HepG2 (cell line): ENCODE measurements around the gene SCN9A. TPM values are rescaled to one million over a fixed set of nuclear protein-coding genes. Genes with fewer than 3 reads are reported as not detected.

ENCODE experiments used
- AKNA ChIP-seq: sonication (generic); formaldehyde crosslinking; IDR thresholded peaks from 2 replicates; pipeline ENCODE4 v1.4.0; 2020; ENCODE audit warnings: missing genetic modification reagents, borderline replicate concordance
- CBX2 ChIP-seq, 2 experiments: fragments of 200-600 bp in 1 of 2; sonication (generic); formaldehyde crosslinking in 1 of 2; IDR thresholded peaks; 2 replicates each; pipeline versions ENCODE4 v1.7.0 to v1.8.1; 2018 to 2022; ENCODE audit warnings: low read depth in 2 of 2, low read length in 1 of 2, mild to moderate bottlenecking in 1 of 2, missing genetic modification reagents in 1 of 2
- CHCHD3 ChIP-seq: sonication (generic); formaldehyde crosslinking; IDR thresholded peaks from 2 replicates; pipeline ENCODE4 v1.8.0; 2022; ENCODE audit warnings: mild to moderate bottlenecking, missing genetic modification reagents, moderate library complexity
- CTCF ChIP-seq: sonication (generic); formaldehyde crosslinking; IDR thresholded peaks from 2 replicates; pipeline ENCODE4 v1.5.0; 2020; ENCODE audit warnings: mild to moderate bottlenecking, missing genetic modification reagents, moderate library complexity
- HDAC6 ChIP-seq: fragments of 200-600 bp; sonication (generic); IDR thresholded peaks from 2 replicates; pipeline ENCODE4 v1.7.0; 2017; ENCODE audit warnings: mild to moderate bottlenecking, antibody characterized with exemption, low read length, low read depth
- HIVEP1 ChIP-seq: sonication (generic); formaldehyde crosslinking; IDR thresholded peaks from 2 replicates; pipeline ENCODE4 v1.4.0; 2020; ENCODE audit warnings: mild to moderate bottlenecking, missing genetic modification reagents
- HNRNPH1 ChIP-seq: fragments of 200-400 bp; formaldehyde crosslinking; optimal IDR thresholded peaks from 2 replicates; pipeline ENCODE3; 2017; ENCODE audit warnings: mild to moderate bottlenecking, low read depth, low read length
- JARID2 ChIP-seq: sonication (generic); formaldehyde crosslinking; IDR thresholded peaks from 2 replicates; pipeline ENCODE4 v1.8.1; 2023; ENCODE audit warnings: missing genetic modification reagents, inconsistent platforms; ENCODE audit not compliant: insufficient replicate concordance
- NCOA1 ChIP-seq: sonication (generic); formaldehyde crosslinking; IDR thresholded peaks from 2 replicates; pipeline ENCODE4 v1.9.0; 2021; ENCODE audit warnings: missing genetic modification reagents
- PHB2 ChIP-seq: fragments of 450-650 bp; IDR thresholded peaks from 2 replicates; pipeline ENCODE4 v1.6.1; 2018; ENCODE audit not compliant: partially characterized antibody
- PRDM4 ChIP-seq: sonication (generic); formaldehyde crosslinking; IDR thresholded peaks from 2 replicates; pipeline ENCODE4 v1.9.0; 2021; ENCODE audit warnings: missing genetic modification reagents, borderline replicate concordance
- PREB ChIP-seq: sonication (generic); formaldehyde crosslinking; IDR thresholded peaks from 2 replicates; pipeline ENCODE4 v1.4.0; 2020; ENCODE audit warnings: missing genetic modification reagents
- RFXANK ChIP-seq: IDR thresholded peaks from 2 replicates; pipeline ENCODE4 v1.6.1; 2016
- TCF7 ChIP-seq: sonication (generic); IDR thresholded peaks from 2 replicates; pipeline ENCODE4 v1.6.1; 2016; ENCODE audit warnings: antibody characterized with exemption, low read depth
- WIZ ChIP-seq: sonication (generic); formaldehyde crosslinking; IDR thresholded peaks from 2 replicates; pipeline ENCODE4 v1.5.1; 2020; ENCODE audit warnings: mild to moderate bottlenecking, missing genetic modification reagents
- ZFP37 ChIP-seq: sonication (generic); formaldehyde crosslinking; IDR thresholded peaks from 2 replicates; pipeline ENCODE4 v1.4.0; 2020; ENCODE audit warnings: missing genetic modification reagents, borderline replicate concordance
- ZNF44 ChIP-seq: sonication (generic); formaldehyde crosslinking; IDR thresholded peaks from 2 replicates; pipeline ENCODE4 v1.5.1; 2020; ENCODE audit warnings: mild to moderate bottlenecking, missing genetic modification reagents
- ZNF577 ChIP-seq: sonication (generic); formaldehyde crosslinking; IDR thresholded peaks from 2 replicates; pipeline ENCODE4 v1.4.0; 2020; ENCODE audit warnings: mild to moderate bottlenecking, low read depth, missing genetic modification reagents, borderline replicate concordance
- ZSCAN25 ChIP-seq: sonication (generic); formaldehyde crosslinking; IDR thresholded peaks from 2 replicates; pipeline ENCODE4 v1.8.0; 2022; ENCODE audit warnings: mild to moderate bottlenecking, missing genetic modification reagents
- polyA plus RNA-seq, 8 experiments: library from polyadenylated mRNA; depleted of rRNA in 3 of 8; stranded (reverse) in 7 of 8; unstranded in 1 of 8; fragments of >200 nt; fragmentation: Illumina TruSeq in 4 of 8; extraction: Trizol in 4 of 8; gene quantifications; 2 replicates each; pipeline versions ENCODE4 v1.2.1 to v1.2.3, GENCODE V29; 2011 to 2016; ENCODE audit warnings: low read depth in 4 of 8, missing spikeins in 1 of 8, mixed read lengths in 1 of 8; ENCODE audit not compliant: insufficient read depth in 1 of 8
- total RNA-seq, 5 experiments: library from RNA; depleted of rRNA; stranded (reverse); fragments of >200 nt; fragmentation: Illumina TruSeq; extraction: Trizol; gene quantifications; 2 replicates each; pipeline ENCODE4 v1.2.3, GENCODE V29; 2016; ENCODE audit warnings: low read depth in 1 of 5

The SCN9A gene
- total and polyA plus RNA-seq, 2 of the 13 experiments (the other 11 are each of a cell fraction or from before 2014, with no cell fraction given) = 15.3 to 24.3 TPM

GRCh38 chr2:166375736-166376487 lies at the start of gene SCN9A (continued):
- TF ChIP-seq AKNA = 0 out of 2 replicates have a peak, but pooled peaks have one; percentile 59
- no peak for TF ChIP-seq HDAC6
- peak; percentile 40; the same call in 1 of the 2 replicates for TF ChIP-seq ZSCAN25 (CRISPR knock-in tag)
- TF ChIP-seq TCF7 = peak; percentile 18; the same call in 1 of the 2 replicates
- no peak for TF ChIP-seq PHB2
- TF ChIP-seq HIVEP1 (CRISPR knock-in tag) = peak; percentile 63; the same call in 1 of the 2 replicates
- no peak for TF ChIP-seq PREB (CRISPR knock-in tag)
- TF ChIP-seq CBX2 (IDR thresholded peaks at IDR 0.05; ENCODE audit: low read depth, low read length) = no peak
- TF ChIP-seq CBX2 (CRISPR knock-in tag; IDR thresholded peaks at IDR 0.05; ENCODE audit: low read depth) = 0 out of 2 replicates have a peak, but pooled peaks have one; percentile 25
- TF ChIP-seq NCOA1 (CRISPR knock-in tag) = no peak
- no peak for TF ChIP-seq ZNF577 (CRISPR knock-in tag)
- peak; percentile 85; the same call in 1 of the 2 replicates for TF ChIP-seq WIZ (CRISPR knock-in tag)
- TF ChIP-seq CTCF = peak; percentile 52
- no peak for TF ChIP-seq CHCHD3
- TF ChIP-seq JARID2 = no peak
- TF ChIP-seq HNRNPH1 = no peak
- no peak for TF ChIP-seq PRDM4
- TF ChIP-seq ZNF44 (CRISPR knock-in tag) = peak; percentile 8; the same call in 1 of the 2 replicates
- 0 out of 2 replicates have a peak, but pooled peaks have one; percentile 37 for TF ChIP-seq RFXANK (CRISPR knock-in tag)
- no peak for TF ChIP-seq ZFP37 (CRISPR knock-in tag)
